PC-9 (cell line): ENCODE measurements around the gene STRN4.

Experiments used
- EZH2 ChIP-seq: fragments of 200-600 bp; sonication (generic); IDR thresholded peaks from 2 replicates; pipeline ENCODE4 v1.8.0; 2017; ENCODE audit warnings: antibody characterized with exemption, low read depth
- TF ChIP-seq, protein P1 (sequence below): fragments of 200-600 bp; sonication (generic); conservative IDR thresholded peaks from 2 replicates; pipeline ENCODE4 v1.6.1; 2017; ENCODE audit warnings: mixed run types, antibody characterized with exemption, mild to moderate bottlenecking, moderate library complexity

- TF ChIP-seq, protein P1, sequence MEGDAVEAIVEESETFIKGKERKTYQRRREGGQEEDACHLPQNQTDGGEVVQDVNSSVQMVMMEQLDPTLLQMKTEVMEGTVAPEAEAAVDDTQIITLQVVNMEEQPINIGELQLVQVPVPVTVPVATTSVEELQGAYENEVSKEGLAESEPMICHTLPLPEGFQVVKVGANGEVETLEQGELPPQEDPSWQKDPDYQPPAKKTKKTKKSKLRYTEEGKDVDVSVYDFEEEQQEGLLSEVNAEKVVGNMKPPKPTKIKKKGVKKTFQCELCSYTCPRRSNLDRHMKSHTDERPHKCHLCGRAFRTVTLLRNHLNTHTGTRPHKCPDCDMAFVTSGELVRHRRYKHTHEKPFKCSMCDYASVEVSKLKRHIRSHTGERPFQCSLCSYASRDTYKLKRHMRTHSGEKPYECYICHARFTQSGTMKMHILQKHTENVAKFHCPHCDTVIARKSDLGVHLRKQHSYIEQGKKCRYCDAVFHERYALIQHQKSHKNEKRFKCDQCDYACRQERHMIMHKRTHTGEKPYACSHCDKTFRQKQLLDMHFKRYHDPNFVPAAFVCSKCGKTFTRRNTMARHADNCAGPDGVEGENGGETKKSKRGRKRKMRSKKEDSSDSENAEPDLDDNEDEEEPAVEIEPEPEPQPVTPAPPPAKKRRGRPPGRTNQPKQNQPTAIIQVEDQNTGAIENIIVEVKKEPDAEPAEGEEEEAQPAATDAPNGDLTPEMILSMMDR, result peak; percentile 92
- TF ChIP-seq EZH2, result no peak
Measured at GRCh38 chr19:46766569-46767317, 20.5 kb upstream of the STRN4 start.
